NCI-H748 (cell line): ENCODE results near the gene CFAP77.
A peak's percentile ranks its signal among the peaks of the same experiment; 100 is the strongest.

Source experiments
- DNase-seq: peaks from one replicate; lab custom pipeline; 2025; ENCODE audit not compliant: unreplicated experiment; lab: John Stamatoyannopoulos, UW

Gene CFAP77

GRCh38 chr9:132407196-132407595 is 2.8 kb upstream of the CFAP77 start:
- no peak for DNase-seq

GRCh38 chr9:132408521-132408920 is 1.5 kb upstream of the CFAP77 start:
- no peak for DNase-seq

GRCh38 chr9:132410642-132411041 is 631 bp downstream of the CFAP77 start:
- peak; percentile 58 for DNase-seq

- DNase-seq, result peak; percentile 92
Observed at GRCh38 chr9:132411091-132411508, 1.1 kb downstream of the CFAP77 start.

GRCh38 chr9:132412089-132412488 is 2.1 kb downstream of the CFAP77 start:
- peak; percentile 56 for DNase-seq

GRCh38 chr9:132413926-132414325 is 3.9 kb downstream of the CFAP77 start:
- DNase-seq, result no peak

GRCh38 chr9:132414731-132415130 is 4.7 kb downstream of the CFAP77 start:
- peak; percentile 88 for DNase-seq

- DNase-seq, result peak; percentile 55
Observed at GRCh38 chr9:132415181-132415580, 5.2 kb downstream of the CFAP77 start.

- peak; percentile 28 for DNase-seq
Observed at GRCh38 chr9:132418726-132419363, 8.8 kb downstream of the CFAP77 start.

- DNase-seq, result no peak
Observed at GRCh38 chr9:132422574-132422973, 12.6 kb downstream of the CFAP77 start.

- DNase-seq, result no peak
Observed at GRCh38 chr9:132423503-132423902, 13.5 kb downstream of the CFAP77 start.

GRCh38 chr9:132424857-132425674 is 15.1 kb downstream of the CFAP77 start:
- DNase-seq, result peak; percentile 44

- DNase-seq, result peak; percentile 18
Observed at GRCh38 chr9:132425675-132426062, 15.7 kb downstream of the CFAP77 start.

- DNase-seq, result peak; percentile 86
Observed at GRCh38 chr9:132426639-132427414, 16.8 kb downstream of the CFAP77 start.

GRCh38 chr9:132430998-132431397 is 21.0 kb downstream of the CFAP77 start:
- no peak for DNase-seq

- no peak for DNase-seq
Observed at GRCh38 chr9:132434881-132435280, 24.9 kb downstream of the CFAP77 start.

GRCh38 chr9:132439153-132439552 is 29.1 kb downstream of the CFAP77 start:
- DNase-seq, result no peak

GRCh38 chr9:132440735-132441134 is 30.7 kb downstream of the CFAP77 start:
- no peak for DNase-seq

GRCh38 chr9:132441404-132441803 is 31.4 kb downstream of the CFAP77 start:
- DNase-seq, result no peak

GRCh38 chr9:132443951-132444607 is 34.1 kb downstream of the CFAP77 start:
- peak; percentile 67 for DNase-seq

- DNase-seq, result no peak
Observed at GRCh38 chr9:132446887-132447286, 36.9 kb downstream of the CFAP77 start.
